SK-N-SH (cell line): Measurements from ENCODE around the gene PCK2. TPM values are rescaled to one million over a fixed set of nuclear protein-coding genes. Genes with fewer than 3 reads are reported as not detected.

Source experiments
- CTCF ChIA-PET: fragments of 300-600, 350-600 bp; formaldehyde crosslinking; extraction: SDS; loops from one replicate; lab custom pipeline; 2021; lab: Yijun Ruan, JAX
- POLR2A ChIA-PET: fragments of 350-600 bp; sonication (Branson Sonifier 250); formaldehyde crosslinking; extraction: SDS; loops from one replicate; lab custom pipeline; 2020; ENCODE audit warnings: antibody characterized with exemption, inconsistent platforms; lab: Yijun Ruan, JAX
- DNase-seq: peaks from one replicate; pipeline ENCODE4 v3.0.0; 2012
- H2AFZ ChIP-seq: fragments of 200-600 bp; sonication (generic); 2 replicates; pipeline ENCODE4 v1.8.1; 2016; ENCODE audit warnings: antibody characterized with exemption, mild to moderate bottlenecking, low read depth
- H3F3A ChIP-seq: fragments of 200-600 bp; sonication (generic); replicated peaks from 2 replicates; pipeline ENCODE3; 2016; ENCODE audit warnings: antibody characterized with exemption, mild to moderate bottlenecking; ENCODE audit not compliant: insufficient read depth
- H3K27ac ChIP-seq, 2 experiments: fragments of 200-500 bp in 1 of 2; fragments of 200-600 bp in 1 of 2; sonication (Bioruptor generic) in 1 of 2; sonication (generic), shearing (Covaris generic) in 1 of 2; 2 replicates each; pipeline versions ENCODE4 v1.5.1 to v1.6.1; 2014 to 2016; ENCODE audit warnings: low read depth in 2 of 2, inconsistent platforms in 1 of 2, low read length in 1 of 2, mild to moderate bottlenecking in 1 of 2, mixed read lengths in 1 of 2
- H3K27me3 ChIP-seq: fragments of 200-600 bp; sonication (generic), shearing (Covaris generic); 2 replicates; pipeline ENCODE4 v1.6.1; 2016; ENCODE audit warnings: mixed run types; ENCODE audit not compliant: insufficient read depth
- H3K36me3 ChIP-seq, 2 experiments: fragments of 200-500 bp in 1 of 2; fragments of 200-600 bp in 1 of 2; sonication (Bioruptor generic) in 1 of 2; sonication (generic) in 1 of 2; replicated peaks in 1 of 2; 2 replicates each; pipeline versions ENCODE3 to v1.5.1; 2014 to 2016; ENCODE audit warnings: low read length in 1 of 2, mild to moderate bottlenecking in 1 of 2; ENCODE audit not compliant: insufficient read depth in 2 of 2, control insufficient read depth in 1 of 2
- H3K4me1 ChIP-seq, 2 experiments: fragments of 200-500 bp in 1 of 2; fragments of 200-600 bp in 1 of 2; sonication (Bioruptor generic) in 1 of 2; sonication (generic), shearing (Covaris generic) in 1 of 2; 2 replicates each; pipeline versions ENCODE4 v1.5.1 to v1.6.1; 2014 to 2016; ENCODE audit warnings: low read depth in 1 of 2, low read length in 1 of 2, mixed run types in 1 of 2; ENCODE audit not compliant: insufficient read depth in 2 of 2, control insufficient read depth in 1 of 2
- H3K4me2 ChIP-seq: fragments of 200-600 bp; sonication (generic), shearing (Covaris generic); 2 replicates; pipeline ENCODE4 v1.6.1; 2017; ENCODE audit warnings: mixed run types
- H3K4me3 ChIP-seq, 2 experiments: fragments of 200-500 bp in 1 of 2; fragments of 200-600 bp in 1 of 2; sonication (Bioruptor generic) in 1 of 2; sonication (generic), shearing (Covaris generic) in 1 of 2; 2 replicates each; pipeline versions ENCODE4 v1.5.1 to v1.8.1; 2014 to 2016; ENCODE audit warnings: low read depth in 2 of 2, inconsistent platforms in 1 of 2, low read length in 1 of 2, mild to moderate bottlenecking in 1 of 2, mixed read lengths in 1 of 2, moderate library complexity in 1 of 2
- H3K79me2 ChIP-seq: fragments of 200-600 bp; sonication (generic); 2 replicates; pipeline ENCODE4 v1.8.1; 2017; ENCODE audit warnings: mild to moderate bottlenecking; ENCODE audit not compliant: insufficient read depth
- H3K9ac ChIP-seq: fragments of 200-600 bp; sonication (generic); 2 replicates; pipeline ENCODE4 v1.6.1; 2017; ENCODE audit warnings: mixed run types
- H3K9me2 ChIP-seq: fragments of 200-600 bp; sonication (generic); 2 replicates; pipeline ENCODE4 v1.6.1; 2017; ENCODE audit warnings: mixed run types
- H3K9me3 ChIP-seq: fragments of 200-600 bp; sonication (generic); 2 replicates; pipeline ENCODE4 v1.6.1; 2017; ENCODE audit warnings: mixed run types, mild to moderate bottlenecking, moderate library complexity
- H4K20me1 ChIP-seq: fragments of 200-600 bp; sonication (generic); 2 replicates; pipeline ENCODE4 v1.6.1; 2017; ENCODE audit warnings: mild to moderate bottlenecking, mixed run types; ENCODE audit not compliant: insufficient read depth
- CTCF ChIP-seq: fragments of 200-600 bp; sonication (generic); IDR thresholded peaks from 2 replicates; pipeline ENCODE4 v1.6.1; 2017; ENCODE audit warnings: antibody characterized with exemption, mild to moderate bottlenecking, moderate library complexity
- EP300 ChIP-seq, 2 experiments: IDR thresholded peaks; 2 replicates each; pipeline versions ENCODE4 v1.4.0 to v1.6.1; 2012; ENCODE audit warnings: borderline replicate concordance in 1 of 2, low read depth in 1 of 2, low read length in 1 of 2
- FOXJ3 ChIP-seq: sonication (generic); formaldehyde crosslinking; IDR thresholded peaks from 2 replicates; pipeline ENCODE4 v1.5.1; 2020; ENCODE audit warnings: mild to moderate bottlenecking, missing genetic modification reagents
- GABPA ChIP-seq: IDR thresholded peaks from 2 replicates; pipeline ENCODE4 v1.4.0; 2012; ENCODE audit warnings: low read depth, mild to moderate bottlenecking
- MXI1 ChIP-seq: IDR thresholded peaks from 2 replicates; pipeline ENCODE4 v1.6.1; 2012; ENCODE audit warnings: mild to moderate bottlenecking, low read depth, low read length, improper control_type of control experiment
- PBX3 ChIP-seq: IDR thresholded peaks from 2 replicates; pipeline ENCODE4; 2012
- RAD21 ChIP-seq: IDR thresholded peaks from 2 replicates; pipeline ENCODE4 v1.6.1; 2012; ENCODE audit warnings: mild to moderate bottlenecking, low read length
- WGBS: methylation state at CpG from one replicate; pipeline ENCODE4 v1.1.6; 2017; ENCODE audit warnings: low lambda C conversion rate; 5-methylcytosine and 5-hydroxymethylcytosine counted together
- polyA plus RNA-seq, 3 experiments: library from polyadenylated mRNA; depleted of rRNA; stranded (reverse); fragments of >200 nt; gene quantifications; 2 replicates each; pipeline ENCODE4 v1.2.3, GENCODE V29; 2012
- TF ChIP-seq, protein P1 (sequence below): IDR thresholded peaks from 2 replicates; pipeline ENCODE4 v1.6.1; 2012; ENCODE audit warnings: mild to moderate bottlenecking, low read depth, low read length, moderate library complexity

The PCK2 gene
- polyA plus RNA-seq, 1 of the 3 experiments (the other 2 are of a cell fraction), result 16.6 TPM

DNA sequence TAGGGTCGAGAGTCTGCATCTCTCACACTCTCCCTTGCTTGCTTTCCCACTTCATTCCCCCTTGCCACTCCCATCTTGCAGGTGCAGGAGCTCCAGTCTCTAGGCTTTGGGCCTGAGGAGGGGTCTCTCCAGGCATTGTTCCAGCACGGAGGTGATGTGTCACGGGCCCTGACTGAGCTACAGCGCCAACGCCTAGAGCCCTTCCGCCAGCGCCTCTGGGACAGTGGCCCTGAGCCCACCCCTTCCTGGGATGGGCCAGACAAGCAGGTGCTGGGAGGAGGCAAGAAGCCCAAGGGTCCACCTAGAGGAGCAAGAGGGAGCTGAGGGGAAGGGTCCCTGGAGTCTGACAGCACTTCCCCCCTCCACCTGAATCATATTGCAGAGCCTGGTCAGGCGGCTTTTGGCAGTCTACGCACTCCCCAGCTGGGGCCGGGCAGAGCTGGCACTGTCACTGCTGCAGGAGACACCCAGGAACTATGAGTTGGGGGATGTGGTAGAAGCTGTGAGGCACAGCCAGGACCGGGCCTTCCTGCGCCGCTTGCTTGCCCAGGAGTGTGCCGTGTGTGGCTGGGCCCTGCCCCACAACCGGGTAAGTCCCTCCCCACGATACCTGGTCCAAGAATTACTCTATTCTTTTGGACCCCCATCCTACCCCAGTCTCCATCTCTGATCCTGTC lies 57.4 kb downstream of the PCK2 start:
- Histone ChIP-seq H3K27me3 (no peaks in the 10 kb centered on the region), H3F3A (peaks cover 5% of the 10 kb centered on the region), H3K27ac (no peak overlapping the region), H2AFZ (no peak overlapping the region), H3K79me2 (peaks cover 29% of the 10 kb centered on the region), H3K4me2 (no peak overlapping the region), H3K36me3 (peaks cover 46 to 51% of the 10 kb centered on the region in 2 experiments), H4K20me1 (peaks cover 10% of the 10 kb centered on the region; the same call in 1 of the 2 replicates), H3K9me3 (no peaks in the 10 kb centered on the region), H3K4me1 (peaks cover 6 to 9% of the 10 kb centered on the region in 2 experiments; a peak in 3 of 4 replicates), H3K4me3 (no peak overlapping the region), H3K9ac (no peak overlapping the region), H3K9me2 (no peaks in the 10 kb centered on the region)
- TF ChIP-seq CTCF (no peak), GABPA (no peak), PBX3 (no peak), RAD21 (no peak), MXI1 (no peak), FOXJ3 (CRISPR knock-in tag) (no peak), EP300 (IDR thresholded peaks at IDR 0.05; ENCODE audit: borderline replicate concordance in 1 of 2, low read depth in 1 of 2, low read length in 1 of 2) (no peak)
- TF ChIP-seq, protein P1, sequence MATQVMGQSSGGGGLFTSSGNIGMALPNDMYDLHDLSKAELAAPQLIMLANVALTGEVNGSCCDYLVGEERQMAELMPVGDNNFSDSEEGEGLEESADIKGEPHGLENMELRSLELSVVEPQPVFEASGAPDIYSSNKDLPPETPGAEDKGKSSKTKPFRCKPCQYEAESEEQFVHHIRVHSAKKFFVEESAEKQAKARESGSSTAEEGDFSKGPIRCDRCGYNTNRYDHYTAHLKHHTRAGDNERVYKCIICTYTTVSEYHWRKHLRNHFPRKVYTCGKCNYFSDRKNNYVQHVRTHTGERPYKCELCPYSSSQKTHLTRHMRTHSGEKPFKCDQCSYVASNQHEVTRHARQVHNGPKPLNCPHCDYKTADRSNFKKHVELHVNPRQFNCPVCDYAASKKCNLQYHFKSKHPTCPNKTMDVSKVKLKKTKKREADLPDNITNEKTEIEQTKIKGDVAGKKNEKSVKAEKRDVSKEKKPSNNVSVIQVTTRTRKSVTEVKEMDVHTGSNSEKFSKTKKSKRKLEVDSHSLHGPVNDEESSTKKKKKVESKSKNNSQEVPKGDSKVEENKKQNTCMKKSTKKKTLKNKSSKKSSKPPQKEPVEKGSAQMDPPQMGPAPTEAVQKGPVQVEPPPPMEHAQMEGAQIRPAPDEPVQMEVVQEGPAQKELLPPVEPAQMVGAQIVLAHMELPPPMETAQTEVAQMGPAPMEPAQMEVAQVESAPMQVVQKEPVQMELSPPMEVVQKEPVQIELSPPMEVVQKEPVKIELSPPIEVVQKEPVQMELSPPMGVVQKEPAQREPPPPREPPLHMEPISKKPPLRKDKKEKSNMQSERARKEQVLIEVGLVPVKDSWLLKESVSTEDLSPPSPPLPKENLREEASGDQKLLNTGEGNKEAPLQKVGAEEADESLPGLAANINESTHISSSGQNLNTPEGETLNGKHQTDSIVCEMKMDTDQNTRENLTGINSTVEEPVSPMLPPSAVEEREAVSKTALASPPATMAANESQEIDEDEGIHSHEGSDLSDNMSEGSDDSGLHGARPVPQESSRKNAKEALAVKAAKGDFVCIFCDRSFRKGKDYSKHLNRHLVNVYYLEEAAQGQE, result no peak
- POLR2A ChIA-PET, result interaction anchor here (1.1 to 2.4 kb wide), 3 partner anchors 8 to 10 kb away, joined by 3 to 10 read pairs (median 4); partner anchors contain the start of genes EMC9 and IRF9
- WGBS, result 98% methylated on average over 11 of the region's 16 CpGs
- no peak for DNase-seq
- CTCF ChIA-PET, result interaction anchor here (0.8 to 3.4 kb wide), 5 partner anchors 9 to 157 kb away, joined by 3 to 29 read pairs (median 6); partner anchors contain the start of genes CIDEB, FITM1 and IRF9

Other genes starting within 250 kb of the PCK2 start
- 42.3 and 50.5 TPM in 2 replicates for gene DHRS4, start 140.5 kb upstream of the PCK2 start, polyA plus RNA-seq (2012; rRNA removed)
- 12.1 and 14.6 TPM in 2 replicates for gene DHRS4L2, start 105.4 kb upstream of the PCK2 start, polyA plus RNA-seq (2012; rRNA removed)
- 0.32 and 0.43 TPM in 2 replicates for gene CARMIL3, start 42.3 kb upstream of the PCK2 start, polyA plus RNA-seq (2012; rRNA removed)
- not detected in 2 replicates for gene CPNE6, start 22.7 kb upstream of the PCK2 start, polyA plus RNA-seq (2012; rRNA removed)
- 34.6 and 36.7 TPM in 2 replicates for gene DCAF11, start 20.5 kb downstream of the PCK2 start, polyA plus RNA-seq (2012; rRNA removed)
- gene NRL, start 20.6 kb downstream of the PCK2 start, polyA plus RNA-seq (2012; rRNA removed), result 0.76 and 0.88 TPM in 2 replicates
- gene FITM1, start 36.3 kb downstream of the PCK2 start, polyA plus RNA-seq (2012; rRNA removed), result 0.12 TPM in 1 of 2 replicates, not detected in the other
- gene PSME1, start 41.9 kb downstream of the PCK2 start, polyA plus RNA-seq (2012; rRNA removed), result 154 and 287 TPM in 2 replicates
- gene EMC9, start 47.3 kb downstream of the PCK2 start, polyA plus RNA-seq (2012; rRNA removed), result 14.5 and 19.3 TPM in 2 replicates
- 129 and 147 TPM in 2 replicates for gene PSME2, start 52.3 kb downstream of the PCK2 start, polyA plus RNA-seq (2012; rRNA removed)
- gene RNF31, start 53.2 kb downstream of the PCK2 start, polyA plus RNA-seq (2012; rRNA removed), result 19.2 and 20.4 TPM in 2 replicates
- 37.6 and 43.6 TPM in 2 replicates for gene IRF9, start 67.0 kb downstream of the PCK2 start, polyA plus RNA-seq (2012; rRNA removed)
- 13.1 and 23.2 TPM in 2 replicates for gene REC8, start 77.8 kb downstream of the PCK2 start, polyA plus RNA-seq (2012; rRNA removed)
- 39.7 and 61.3 TPM in 2 replicates for gene IPO4, start 94.5 kb downstream of the PCK2 start, polyA plus RNA-seq (2012; rRNA removed)
- 48.7 and 54.8 TPM in 2 replicates for gene TM9SF1, start 101.1 kb downstream of the PCK2 start, polyA plus RNA-seq (2012; rRNA removed)
- 0.05 TPM in 1 of 2 replicates, not detected in the other for gene TSSK4, start 111.4 kb downstream of the PCK2 start, polyA plus RNA-seq (2012; rRNA removed)
- 92.4 and 96.1 TPM in 2 replicates for gene CHMP4A, start 119.2 kb downstream of the PCK2 start, polyA plus RNA-seq (2012; rRNA removed)
- gene MDP1, start 121.8 kb downstream of the PCK2 start, polyA plus RNA-seq (2012; rRNA removed), result 36.4 and 36.7 TPM in 2 replicates
- 465 and 534 TPM in 2 replicates for gene NEDD8, start 138.1 kb downstream of the PCK2 start, polyA plus RNA-seq (2012; rRNA removed)
- 97.0 and 149 TPM in 2 replicates for gene GMPR2, start 138.6 kb downstream of the PCK2 start, polyA plus RNA-seq (2012; rRNA removed)
- gene TINF2, start 148.3 kb downstream of the PCK2 start, polyA plus RNA-seq (2012; rRNA removed), result 38.3 and 42.2 TPM in 2 replicates
- 2.7 and 3.0 TPM in 2 replicates for gene TGM1, start 168.9 kb downstream of the PCK2 start, polyA plus RNA-seq (2012; rRNA removed)
- 54.9 and 59.4 TPM in 2 replicates for gene RABGGTA, start 177.3 kb downstream of the PCK2 start, polyA plus RNA-seq (2012; rRNA removed)
- 65.4 and 71.7 TPM in 2 replicates for gene DHRS1, start 205.5 kb downstream of the PCK2 start, polyA plus RNA-seq (2012; rRNA removed)
- 11.9 and 17.2 TPM in 2 replicates for gene NOP9, start 205.5 kb downstream of the PCK2 start, polyA plus RNA-seq (2012; rRNA removed)
- 0.03 and 0.05 TPM in 2 replicates for gene CIDEB, start 213.7 kb downstream of the PCK2 start, polyA plus RNA-seq (2012; rRNA removed)
- gene LTB4R2, start 215.8 kb downstream of the PCK2 start, polyA plus RNA-seq (2012; rRNA removed), result 8.2 and 12.2 TPM in 2 replicates
- 11.9 and 14.0 TPM in 2 replicates for gene LTB4R, start 217.2 kb downstream of the PCK2 start, polyA plus RNA-seq (2012; rRNA removed)
- 0.03 and 0.08 TPM in 2 replicates for gene ADCY4, start 240.8 kb downstream of the PCK2 start, polyA plus RNA-seq (2012; rRNA removed)
- not detected in 2 replicates for gene RIPK3, start 245.7 kb downstream of the PCK2 start, polyA plus RNA-seq (2012; rRNA removed)